Measurements from ENCODE around the gene SSC5D.
"Not testable (repeated sequence)": the region's sequence is repeated elsewhere in the genome, so short reads cannot be mapped to it uniquely, and the experiment has no call there.

Gene SSC5D

DNA sequence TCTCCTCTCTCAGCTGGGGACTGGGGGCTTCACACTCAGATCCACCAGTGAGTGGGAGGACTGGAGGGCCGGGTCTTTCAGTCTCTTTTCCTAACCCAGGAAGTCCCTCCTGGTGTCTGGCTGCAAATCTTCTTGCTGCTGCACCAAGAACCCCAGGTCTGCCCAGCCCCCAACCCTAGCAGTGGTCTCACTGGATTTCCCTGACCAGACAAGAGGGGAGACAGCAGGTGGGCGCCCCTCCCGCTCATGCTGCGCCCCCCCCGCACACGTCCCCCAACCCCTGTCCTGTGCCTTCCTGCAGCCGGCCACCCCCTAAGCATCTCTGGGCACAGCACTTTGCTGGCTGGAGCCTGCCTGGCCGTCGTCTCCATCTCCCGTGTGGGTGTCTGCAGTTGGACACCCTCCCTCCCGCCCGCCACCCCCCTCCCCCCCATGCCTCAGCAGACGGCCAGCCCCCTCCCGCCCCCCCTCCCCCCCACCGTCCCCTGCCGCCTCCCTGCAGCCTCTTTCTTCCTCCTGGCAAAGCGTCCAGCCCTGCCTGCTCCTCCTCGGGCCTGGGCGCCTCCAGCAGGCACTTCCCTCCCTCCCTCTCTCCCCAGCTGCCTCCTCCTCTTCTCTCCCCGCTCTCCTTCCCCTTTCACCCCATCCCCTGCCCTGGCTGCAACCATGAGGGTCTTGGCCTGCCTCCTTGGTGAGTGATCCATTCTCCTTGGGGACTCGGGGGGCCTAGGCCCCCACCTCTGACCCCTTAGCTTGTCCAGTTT lies at the start of gene SSC5D:
TSS of gene SSC5D (plus strand) at position 513 of the 764 bp plus-strand sequence. CDS start at position 667, 154 bp downstream.
- peak; percentile 11 for DNase-seq

GRCh38 chr19:55439052-55439451 lies 49.2 kb upstream of the SSC5D start:
- DNase-seq: no peak

- DNase-seq: no peak
Observed at GRCh38 chr19:55440411-55441105, 47.7 kb upstream of the SSC5D start.

DNA sequence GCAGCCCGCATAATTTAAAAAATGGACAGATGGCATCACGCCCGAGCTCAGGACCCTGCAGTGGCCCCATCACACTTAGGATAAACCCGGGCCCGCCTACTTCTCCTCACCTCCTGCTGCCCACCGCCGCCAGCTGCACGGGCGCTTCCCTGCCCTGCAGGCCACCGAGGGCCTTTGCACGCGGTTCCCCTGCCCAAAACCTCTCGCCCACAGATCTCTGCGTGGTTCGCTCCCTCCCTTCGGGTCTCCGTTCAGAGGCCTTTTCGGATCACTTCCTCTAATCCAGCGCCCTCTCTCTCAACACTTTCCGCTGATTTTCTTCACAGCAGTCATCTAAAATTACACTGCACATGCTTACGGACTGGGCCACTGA lies 46.9 kb upstream of the SSC5D start:
- DNase-seq: peak; percentile 2

- DNase-seq: no peak
Observed at GRCh38 chr19:55441692-55442321, 46.4 kb upstream of the SSC5D start.

DNA sequence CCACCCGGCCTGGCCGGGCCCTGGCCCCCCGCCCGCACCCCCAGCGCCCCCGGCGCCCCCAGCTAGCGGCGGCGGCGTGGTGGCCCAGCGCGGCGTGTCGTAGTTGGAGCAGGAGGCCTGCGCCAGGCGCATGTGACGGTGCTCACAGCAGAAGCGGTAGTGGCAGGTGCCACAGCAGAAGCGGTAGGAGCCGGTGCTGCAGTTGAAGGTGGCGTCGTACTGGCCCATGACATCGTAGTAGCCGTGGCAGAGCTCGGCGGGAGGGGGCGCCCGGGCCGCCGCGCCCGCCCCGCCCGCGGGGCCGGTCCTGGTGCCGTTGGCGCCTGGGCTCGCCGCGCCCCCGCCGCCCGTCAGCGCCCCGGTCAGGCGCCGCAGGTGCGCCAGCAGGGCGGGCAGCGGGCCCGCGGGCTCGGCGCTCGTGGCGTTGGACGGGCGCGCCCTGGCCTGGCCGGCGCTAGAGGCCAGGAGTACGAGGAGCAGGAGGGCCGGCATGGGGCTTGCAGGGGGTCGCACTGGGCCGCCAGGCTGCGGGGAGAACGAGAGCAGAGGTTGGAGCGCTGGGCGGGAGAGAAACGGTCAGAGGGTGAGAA lies 45.8 kb upstream of the SSC5D start:
- DNase-seq: no peak

DNA sequence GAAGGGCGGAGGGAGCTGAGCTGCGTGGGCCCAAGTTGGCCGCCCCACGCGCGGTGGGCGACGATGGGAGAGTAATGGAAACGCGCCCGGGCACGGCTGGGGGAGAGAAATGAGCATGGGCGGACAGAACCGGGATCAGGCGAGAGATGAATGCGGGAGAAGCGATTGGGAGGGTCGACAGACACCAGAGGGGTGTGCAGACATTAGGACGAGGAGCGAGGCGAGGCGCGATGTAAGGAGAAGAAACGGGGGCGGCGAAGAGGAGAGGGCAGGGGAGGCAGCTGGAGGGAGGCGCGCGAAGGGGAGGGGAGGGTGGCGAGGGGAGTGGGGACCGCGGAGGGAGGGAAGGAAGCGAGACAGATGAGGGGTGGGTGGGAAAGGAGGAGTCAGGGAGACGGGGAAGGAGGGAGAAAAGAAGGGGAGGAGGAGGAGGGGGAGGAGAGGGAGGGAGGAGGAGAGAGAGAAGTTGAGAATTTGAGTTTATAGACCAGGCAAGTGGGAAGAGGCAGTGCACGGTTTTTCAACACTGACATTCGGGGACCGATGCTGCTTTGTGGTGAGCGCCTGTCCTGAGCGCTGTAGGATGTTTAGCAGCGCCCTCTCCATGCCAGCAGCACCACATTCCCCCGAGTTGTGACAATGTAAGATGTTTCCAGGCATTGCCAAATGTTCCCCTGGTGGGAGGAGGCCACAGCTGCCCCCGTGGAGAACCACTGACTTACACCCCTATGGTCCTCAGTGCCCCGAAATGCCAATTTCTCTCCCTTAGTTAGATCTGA lies 45.0 kb upstream of the SSC5D start, which contains the start of gene SHISA7:
TSS of gene SHISA7 (minus strand) at position 256 of the 779 bp plus-strand sequence. CDS start 437 bp downstream, outside the sequence.
- no peak for DNase-seq

GRCh38 chr19:55443824-55444480 lies 44.3 kb upstream of the SSC5D start:
- no peak for DNase-seq

DNA sequence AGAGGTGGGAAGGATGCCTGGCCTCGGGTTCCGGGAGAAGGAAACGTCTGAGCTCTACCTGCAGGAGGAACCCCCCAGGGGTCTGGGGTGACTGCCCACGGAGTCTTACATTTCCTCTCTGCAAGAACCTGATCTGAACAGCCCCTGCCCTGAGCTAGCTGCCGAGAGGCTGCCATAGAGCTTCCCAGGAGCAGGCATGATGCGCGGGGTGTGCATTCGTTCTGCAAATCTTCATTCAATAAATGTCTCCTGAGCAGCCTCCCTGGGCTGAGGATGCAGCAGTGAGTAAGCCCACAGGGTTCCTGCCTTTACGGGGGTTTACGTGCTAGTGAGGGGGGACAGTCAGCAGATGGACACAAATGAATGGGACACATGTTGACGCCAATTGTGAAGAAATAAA lies 43.6 kb upstream of the SSC5D start:
- no peak for DNase-seq

- no peak for DNase-seq
Observed at GRCh38 chr19:55446060-55446459, 42.2 kb upstream of the SSC5D start.

GRCh38 chr19:55447421-55448174 lies 40.6 kb upstream of the SSC5D start:
- no peak for DNase-seq

DNA sequence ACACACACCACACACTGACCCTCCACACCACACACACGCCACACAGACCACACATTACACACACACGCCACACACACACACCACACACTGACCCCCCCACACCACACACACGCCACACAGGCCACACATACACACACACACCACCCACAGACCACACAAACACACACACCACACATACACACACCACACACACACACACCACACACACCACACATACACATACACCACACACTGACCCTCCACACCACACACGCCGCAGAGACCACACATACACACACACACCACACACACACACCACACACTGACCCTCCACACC lies 40.1 kb upstream of the SSC5D start:
- not testable (repeated sequence) for DNase-seq

- no peak for DNase-seq
Observed at GRCh38 chr19:55449469-55449868, 38.8 kb upstream of the SSC5D start.

GRCh38 chr19:55451163-55451964 lies 36.9 kb upstream of the SSC5D start:
- no peak for DNase-seq

DNA sequence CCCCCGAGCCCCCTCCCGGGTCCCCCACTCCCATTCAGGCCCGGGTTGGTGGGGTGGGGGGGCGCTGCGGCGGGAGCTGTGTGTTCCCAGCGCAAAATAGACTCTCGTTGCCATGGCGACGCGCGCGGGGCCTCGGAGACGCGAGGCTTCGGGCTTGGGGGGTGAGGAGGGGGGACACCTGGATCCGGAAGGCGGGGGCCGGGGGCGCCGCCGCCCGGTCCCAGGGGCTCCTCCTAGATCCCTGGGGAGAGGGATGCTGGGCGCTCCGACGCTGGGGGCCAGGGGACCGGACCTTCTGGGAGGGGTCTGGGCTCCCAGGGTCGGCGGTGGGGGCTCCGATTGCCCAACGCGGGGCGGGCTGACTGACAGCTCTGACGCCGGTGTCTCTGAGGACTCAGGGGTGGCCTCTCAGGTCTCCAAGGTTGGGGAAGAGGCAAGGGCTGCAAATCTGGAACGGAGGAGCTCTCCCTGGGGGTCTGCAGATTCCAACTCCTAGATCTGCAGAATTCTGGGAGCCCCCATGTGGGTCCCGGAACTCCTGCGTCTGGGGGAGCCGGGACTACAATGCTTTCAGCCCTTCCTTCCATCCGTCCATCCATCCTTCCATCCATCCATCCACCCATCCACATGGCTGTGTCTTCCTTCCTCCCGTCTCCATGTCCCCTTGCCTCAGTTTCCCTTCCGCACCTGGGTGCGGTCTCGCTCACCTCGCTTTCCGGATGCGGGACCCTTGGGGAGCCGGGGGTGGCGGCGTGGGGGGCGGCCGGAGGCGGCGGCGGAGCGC lies 36.1 kb upstream of the SSC5D start:
- no peak for DNase-seq

- DNase-seq: peak; percentile 25
Observed at GRCh38 chr19:55452749-55453346, 35.4 kb upstream of the SSC5D start.

DNA sequence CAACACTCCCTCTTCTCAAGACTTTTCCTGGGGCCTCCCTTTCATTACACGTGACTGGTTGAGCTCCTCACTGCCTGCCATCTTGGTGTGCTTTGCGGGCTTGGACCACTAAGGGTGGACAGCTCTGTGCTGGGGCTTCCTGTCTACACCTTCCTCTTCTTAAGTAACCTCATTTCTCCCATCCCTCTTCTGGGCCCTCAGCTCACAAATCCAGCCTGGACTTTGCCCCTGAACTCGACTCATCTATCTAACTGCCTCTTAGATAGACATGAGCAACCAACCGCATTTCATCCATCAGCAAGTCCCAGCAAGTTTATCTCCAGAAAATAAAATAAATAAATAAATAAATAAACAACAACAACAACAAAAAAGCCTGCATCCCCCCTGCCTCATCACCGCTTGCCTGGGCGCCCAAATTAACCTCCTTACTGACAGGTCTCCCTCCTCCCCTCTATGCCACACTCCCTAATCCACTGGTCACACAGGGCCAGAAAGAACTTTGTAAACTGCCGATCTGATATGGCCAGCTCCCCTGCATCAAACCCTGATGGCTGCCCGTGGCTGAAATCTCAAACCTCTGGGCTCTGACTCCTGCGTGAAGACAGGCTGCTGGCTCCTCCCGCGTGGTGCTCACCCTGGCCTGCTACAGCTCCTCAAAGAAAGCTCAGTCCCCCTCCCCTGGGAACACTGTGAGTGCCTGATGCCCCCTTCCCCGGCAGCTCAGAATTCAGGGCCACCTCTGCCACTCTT lies 34.5 kb upstream of the SSC5D start:
- DNase-seq: no peak

DNA sequence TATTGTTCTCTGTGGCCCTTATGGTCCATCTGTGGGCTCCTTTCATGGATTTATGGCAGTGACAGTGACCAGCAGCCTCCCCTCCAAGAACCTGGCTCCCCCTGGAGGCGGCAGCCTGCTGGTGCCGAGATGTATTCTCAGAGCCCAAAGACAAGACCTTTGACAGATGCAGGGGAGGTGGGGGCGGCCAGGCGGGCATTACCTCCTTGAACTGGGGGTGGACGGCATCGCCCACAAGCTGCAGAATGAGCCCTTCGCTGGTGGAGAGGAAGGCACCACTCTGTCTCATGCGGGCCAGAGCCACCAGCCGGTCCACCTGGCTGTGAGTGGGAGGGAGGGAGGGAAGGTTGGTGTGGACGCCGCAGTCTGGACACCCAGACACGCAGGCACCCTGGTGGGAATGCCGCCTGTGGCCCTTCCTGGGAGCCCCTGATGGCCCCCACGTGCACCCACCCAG lies 33.4 kb upstream of the SSC5D start:
- no peak for DNase-seq
